Prostate gland (tissue), 2 donors: ENCODE measurements around the gene TMEM242.

Source experiments
- POLR2AphosphoS5 ChIP-seq: sonication (generic); formaldehyde crosslinking; IDR thresholded peaks from one replicate; pipeline ENCODE4 v1.6.1; 2017; ENCODE audit warnings: antibody characterized with exemption
- TF ChIP-seq, protein P1 (sequence below), 4 experiments: fragments of 200-600 bp in 2 of 4; fragments of 450-650 bp in 2 of 4; sonication (generic) in 2 of 4; IDR thresholded peaks; 1 replicate in 3 of 4; 2 replicates in 1 of 4; pipeline ENCODE4 v1.5.1; 2016 to 2019; ENCODE audit warnings: antibody characterized with exemption in 4 of 4, mild to moderate bottlenecking in 2 of 4, moderate library complexity in 2 of 4

DNA sequence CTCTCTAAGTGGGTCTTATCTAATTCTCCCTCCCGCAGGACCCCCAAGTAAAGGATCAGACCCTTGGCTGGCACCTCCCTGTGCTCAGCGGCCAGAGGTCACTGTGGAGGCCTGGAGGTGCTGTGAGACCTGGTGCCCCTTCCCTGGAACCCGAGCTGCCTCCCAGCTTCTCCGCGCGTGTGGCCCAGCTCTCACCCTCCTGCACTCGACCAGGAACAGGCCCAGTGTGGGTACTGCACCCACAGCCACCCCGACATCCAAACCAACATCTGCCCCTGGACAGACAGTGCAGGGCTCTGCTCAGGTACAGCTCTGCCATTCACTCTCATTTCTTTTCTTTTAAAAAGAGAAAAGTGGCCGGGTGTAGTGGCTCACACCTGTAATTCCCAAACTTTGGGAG, 42.4 kb downstream of the TMEM242 start:
- TF ChIP-seq, protein P1, sequence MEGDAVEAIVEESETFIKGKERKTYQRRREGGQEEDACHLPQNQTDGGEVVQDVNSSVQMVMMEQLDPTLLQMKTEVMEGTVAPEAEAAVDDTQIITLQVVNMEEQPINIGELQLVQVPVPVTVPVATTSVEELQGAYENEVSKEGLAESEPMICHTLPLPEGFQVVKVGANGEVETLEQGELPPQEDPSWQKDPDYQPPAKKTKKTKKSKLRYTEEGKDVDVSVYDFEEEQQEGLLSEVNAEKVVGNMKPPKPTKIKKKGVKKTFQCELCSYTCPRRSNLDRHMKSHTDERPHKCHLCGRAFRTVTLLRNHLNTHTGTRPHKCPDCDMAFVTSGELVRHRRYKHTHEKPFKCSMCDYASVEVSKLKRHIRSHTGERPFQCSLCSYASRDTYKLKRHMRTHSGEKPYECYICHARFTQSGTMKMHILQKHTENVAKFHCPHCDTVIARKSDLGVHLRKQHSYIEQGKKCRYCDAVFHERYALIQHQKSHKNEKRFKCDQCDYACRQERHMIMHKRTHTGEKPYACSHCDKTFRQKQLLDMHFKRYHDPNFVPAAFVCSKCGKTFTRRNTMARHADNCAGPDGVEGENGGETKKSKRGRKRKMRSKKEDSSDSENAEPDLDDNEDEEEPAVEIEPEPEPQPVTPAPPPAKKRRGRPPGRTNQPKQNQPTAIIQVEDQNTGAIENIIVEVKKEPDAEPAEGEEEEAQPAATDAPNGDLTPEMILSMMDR (IDR thresholded peaks at IDR 0.05) = no peak
- no peak for TF ChIP-seq POLR2AphosphoS5
